OCI-LY7 (cell line): ENCODE data around the gene ARHGEF12. TPM values are rescaled to one million over a fixed set of nuclear protein-coding genes. Genes with fewer than 3 reads are reported as not detected.

ENCODE experiments used
- BruUV-seq: library from RNA; stranded (reverse); fragments of 400-500 nt; replicated peaks from 2 replicates; lab custom pipeline; 2021; lab: Mats Ljungman, UMichigan
- CTCF ChIA-PET: fragments of 300-600 bp; sonication (Branson Sonifier 250); formaldehyde crosslinking; loops from one replicate; lab custom pipeline; 2022; ENCODE audit warnings: antibody characterized with exemption; ENCODE audit not compliant: unreplicated experiment; lab: Charles Lee
- POLR2A ChIA-PET: fragments of 300-600 bp; sonication (Branson Sonifier 250); formaldehyde crosslinking; loops from one replicate; lab custom pipeline; 2022; ENCODE audit warnings: antibody characterized with exemption; lab: Charles Lee
- DNase-seq: peaks from one replicate; pipeline ENCODE4 v3.0.0-alpha.2; 2015; ENCODE audit warnings: low spot score
- H2AFZ ChIP-seq: fragments of 200-600 bp; sonication (generic), shearing (Covaris generic); 2 replicates; pipeline ENCODE4 v1.6.1; 2014; ENCODE audit warnings: mild to moderate bottlenecking, antibody characterized with exemption, low read length, moderate library complexity
- H3K27ac ChIP-seq: fragments of 200-600 bp; sonication (generic); 2 replicates; pipeline ENCODE4 v1.5.1; 2014; ENCODE audit warnings: mixed run types, low read depth, mild to moderate bottlenecking, moderate library complexity, low read length, inconsistent platforms; ENCODE audit not compliant: poor library complexity, severe bottlenecking
- H3K36me3 ChIP-seq: fragments of 200-600 bp; sonication (generic); 2 replicates; pipeline ENCODE4 v1.6.1; 2014; ENCODE audit warnings: mild to moderate bottlenecking, antibody characterized with exemption, low read length, moderate library complexity, mixed read lengths; ENCODE audit not compliant: insufficient read depth
- H3K4me1 ChIP-seq: fragments of 200-600 bp; sonication (generic); 2 replicates; pipeline ENCODE4 v1.5.1; 2014; ENCODE audit warnings: mild to moderate bottlenecking, low read length; ENCODE audit not compliant: insufficient read depth, poor library complexity, severe bottlenecking
- H3K4me2 ChIP-seq: fragments of 200-600 bp; sonication (generic); 2 replicates; pipeline ENCODE4 v1.6.1; 2014; ENCODE audit warnings: mild to moderate bottlenecking, low read length
- H3K4me3 ChIP-seq: fragments of 200-600 bp; sonication (generic); 2 replicates; pipeline ENCODE4 v1.5.1; 2014; ENCODE audit warnings: mild to moderate bottlenecking, low read depth, low read length; ENCODE audit not compliant: poor library complexity, severe bottlenecking
- H3K79me2 ChIP-seq: fragments of 200-600 bp; sonication (generic); 2 replicates; pipeline ENCODE4 v1.6.1; 2016; ENCODE audit warnings: low read depth, mild to moderate bottlenecking, low read length, moderate library complexity, mixed read lengths; ENCODE audit not compliant: insufficient read depth
- H3K9me2 ChIP-seq: fragments of 200-600 bp; sonication (generic); 2 replicates; pipeline ENCODE4 v1.6.1; 2016; ENCODE audit warnings: mild to moderate bottlenecking, low read length, mixed read lengths; ENCODE audit not compliant: insufficient read depth
- H3K9me3 ChIP-seq: fragments of 200-600 bp; sonication (generic); 2 replicates; pipeline ENCODE4 v1.6.1; 2014; ENCODE audit warnings: mild to moderate bottlenecking, mixed run types, low read length, mixed read lengths
- H4K20me1 ChIP-seq: fragments of 200-600 bp; sonication (generic); 2 replicates; pipeline ENCODE4 v1.6.1; 2014; ENCODE audit warnings: mild to moderate bottlenecking, antibody characterized with exemption, low read length, moderate library complexity, mixed read lengths; ENCODE audit not compliant: insufficient read depth
- EZH2phosphoT487 ChIP-seq: fragments of 200-600 bp; sonication (generic); IDR thresholded peaks from 2 replicates; pipeline ENCODE4 v1.6.1; 2018; ENCODE audit warnings: low read depth, borderline replicate concordance, mild to moderate bottlenecking, mixed run types, antibody characterized with exemption, low read length, moderate library complexity, mixed read lengths
- intact Hi-C: fragments of 100-400 bp; cut with micrococcal nuclease; formaldehyde crosslinking; loops from one replicate; pipeline ENCODE4 v1.10.0; 2022; ENCODE audit not compliant: unreplicated experiment
- total RNA-seq, 2 experiments: library from RNA; depleted of rRNA in 1 of 2; stranded (reverse); fragments of >200 nt in 1 of 2; shearing (Covaris generic) in 1 of 2; gene quantifications; 2 replicates each; pipeline ENCODE4 v1.2.3, GENCODE V29; 2014 to 2022
- TF ChIP-seq, protein P1 (sequence below): fragments of 200-600 bp; sonication (generic); conservative IDR thresholded peaks from 2 replicates; pipeline ENCODE4 v1.5.1; 2014; ENCODE audit warnings: mild to moderate bottlenecking, antibody characterized with exemption, low read length, moderate library complexity, mixed read lengths

ARHGEF12 gene
- total RNA-seq, 2 experiments from 2014 or later, result 16.1 to 31.8 TPM

DNA sequence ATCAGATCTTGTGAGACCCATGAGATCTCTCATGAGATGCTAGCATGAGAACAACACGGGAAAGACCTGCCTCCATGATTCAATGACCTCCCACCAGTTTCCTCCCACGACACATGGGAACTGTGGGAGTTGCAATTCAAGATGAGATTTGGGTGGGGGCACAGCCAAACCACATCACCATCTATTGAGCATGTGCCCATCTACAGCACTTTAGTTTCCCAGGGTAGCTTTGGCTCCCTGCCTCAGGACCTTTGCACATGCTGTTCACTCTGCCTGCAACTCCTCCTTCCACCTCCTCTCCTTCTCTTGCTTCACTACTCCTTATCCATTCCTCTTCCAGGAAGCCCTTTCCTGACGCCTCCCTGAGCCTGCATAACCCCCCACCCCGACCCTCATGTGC is 192.5 kb downstream of the ARHGEF12 start:
- H3K79me2 ChIP-seq, result no peaks in the 10 kb centered on the region
- ChIA-PET CTCF (no interaction called here), POLR2A (interaction anchor here (0.6 kb wide), 1 partner anchor 546 kb away, joined by 4 read pairs; no protein-coding TSS in a partner anchor)
- no peaks in the 10 kb centered on the region for H3K36me3 ChIP-seq
- H3K27ac ChIP-seq, result no peak overlapping the region
- no peaks in the 10 kb centered on the region for H4K20me1 ChIP-seq
- no peaks in the 10 kb centered on the region for H3K9me2 ChIP-seq
- no peak overlapping the region for H3K4me2 ChIP-seq
- TF ChIP-seq, protein P1, sequence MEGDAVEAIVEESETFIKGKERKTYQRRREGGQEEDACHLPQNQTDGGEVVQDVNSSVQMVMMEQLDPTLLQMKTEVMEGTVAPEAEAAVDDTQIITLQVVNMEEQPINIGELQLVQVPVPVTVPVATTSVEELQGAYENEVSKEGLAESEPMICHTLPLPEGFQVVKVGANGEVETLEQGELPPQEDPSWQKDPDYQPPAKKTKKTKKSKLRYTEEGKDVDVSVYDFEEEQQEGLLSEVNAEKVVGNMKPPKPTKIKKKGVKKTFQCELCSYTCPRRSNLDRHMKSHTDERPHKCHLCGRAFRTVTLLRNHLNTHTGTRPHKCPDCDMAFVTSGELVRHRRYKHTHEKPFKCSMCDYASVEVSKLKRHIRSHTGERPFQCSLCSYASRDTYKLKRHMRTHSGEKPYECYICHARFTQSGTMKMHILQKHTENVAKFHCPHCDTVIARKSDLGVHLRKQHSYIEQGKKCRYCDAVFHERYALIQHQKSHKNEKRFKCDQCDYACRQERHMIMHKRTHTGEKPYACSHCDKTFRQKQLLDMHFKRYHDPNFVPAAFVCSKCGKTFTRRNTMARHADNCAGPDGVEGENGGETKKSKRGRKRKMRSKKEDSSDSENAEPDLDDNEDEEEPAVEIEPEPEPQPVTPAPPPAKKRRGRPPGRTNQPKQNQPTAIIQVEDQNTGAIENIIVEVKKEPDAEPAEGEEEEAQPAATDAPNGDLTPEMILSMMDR, result no peak
- no peak for TF ChIP-seq EZH2phosphoT487
- H3K9me3 ChIP-seq, result no peaks in the 10 kb centered on the region
- no peak overlapping the region for H3K4me3 ChIP-seq
- BruUV-seq, result no TSS peak
- H3K4me1 ChIP-seq, result no peaks in the 10 kb centered on the region
- H2AFZ ChIP-seq, result no peak overlapping the region
- intact Hi-C loops, result no loop called here
- DNase-seq, result no peak

DNA sequence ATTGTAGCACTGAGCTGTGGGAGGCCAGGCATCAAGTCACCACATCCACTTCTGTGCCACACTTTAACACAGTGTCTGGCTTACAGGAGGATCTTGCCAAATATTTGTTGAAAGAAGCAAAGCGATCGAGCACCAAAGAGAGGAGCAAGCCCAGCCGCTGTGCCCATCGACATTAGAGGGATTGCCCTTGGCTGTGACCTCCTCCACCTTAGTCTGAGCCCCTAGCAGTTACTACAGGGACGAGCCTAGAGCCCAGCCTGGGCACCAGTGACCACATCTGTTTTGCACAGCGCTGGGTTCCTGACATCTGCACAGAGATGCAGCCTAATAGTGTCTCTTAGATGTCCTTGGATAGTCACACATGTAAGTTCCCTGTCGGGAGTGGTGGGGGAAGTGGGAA is 193.0 kb downstream of the ARHGEF12 start:
- no peak overlapping the region for H3K27ac ChIP-seq
- H3K9me2 ChIP-seq, result no peaks in the 10 kb centered on the region
- H3K9me3 ChIP-seq, result no peaks in the 10 kb centered on the region
- no peaks in the 10 kb centered on the region for H3K4me1 ChIP-seq
- DNase-seq, result no peak
- POLR2A ChIA-PET, result interaction anchor here (0.6 kb wide), 1 partner anchor 546 kb away, joined by 4 read pairs; no protein-coding TSS in a partner anchor
- TF ChIP-seq, protein P1, result no peak
- TF ChIP-seq EZH2phosphoT487, result no peak
- no peaks in the 10 kb centered on the region for H3K79me2 ChIP-seq
- CTCF ChIA-PET, result no interaction called here
- intact Hi-C loops, result no loop called here
- no peaks in the 10 kb centered on the region for H4K20me1 ChIP-seq
- H3K36me3 ChIP-seq, result no peaks in the 10 kb centered on the region
- H3K4me2 ChIP-seq, result no peak overlapping the region
- BruUV-seq, result no TSS peak
- no peak overlapping the region for H2AFZ ChIP-seq
- H3K4me3 ChIP-seq, result no peak overlapping the region

DNA sequence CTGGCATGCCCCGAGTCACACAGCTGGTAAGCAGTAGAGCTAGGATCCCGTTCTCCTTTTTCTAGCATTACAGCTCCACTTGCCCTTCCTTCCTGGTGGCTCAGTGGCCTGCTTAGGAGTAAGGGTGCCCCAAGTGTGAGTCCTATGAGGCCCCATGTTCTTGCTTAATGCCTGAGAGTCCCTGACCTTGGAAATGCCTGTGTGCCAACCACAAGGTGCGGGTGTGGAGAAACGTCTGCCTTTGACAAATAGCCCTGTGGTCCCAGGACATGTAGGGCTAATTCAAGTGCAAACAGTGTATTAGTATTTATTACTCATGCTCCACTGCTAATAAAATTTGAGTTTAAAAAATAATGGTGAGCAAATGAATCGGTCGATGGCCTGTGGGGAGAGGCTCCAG is 193.7 kb downstream of the ARHGEF12 start:
- Histone ChIP-seq H3K4me1 (no peaks in the 10 kb centered on the region), H3K4me3 (no peak overlapping the region), H3K9me3 (no peaks in the 10 kb centered on the region), H3K27ac (no peak overlapping the region), H3K36me3 (no peaks in the 10 kb centered on the region), H4K20me1 (no peaks in the 10 kb centered on the region), H3K9me2 (no peaks in the 10 kb centered on the region), H3K79me2 (no peaks in the 10 kb centered on the region), H3K4me2 (no peak overlapping the region), H2AFZ (no peak overlapping the region)
- no peak for TF ChIP-seq EZH2phosphoT487
- TF ChIP-seq, protein P1, result no peak
- ChIA-PET CTCF (no interaction called here), POLR2A (no interaction called here)
- no TSS peak for BruUV-seq
- intact Hi-C loops, result no loop called here
- DNase-seq, result no peak
